Measurements from ENCODE around the gene TGDS.
"Not testable (repeated sequence)": the region's sequence is repeated elsewhere in the genome, so short reads cannot be mapped to it uniquely, and the experiment has no call there.

The TGDS gene

GRCh38 chr13:94595950-94596574 lies at the start of gene TGDS:
Gene TGDS, minus strand, starts transcription at chr13:94596152. Its CDS starts 16 bp downstream, at chr13:94596136.
- DNase-seq (ENCODE audit: low spot score) = peak; percentile 83

GRCh38 chr13:94641409-94641941 lies 45.5 kb upstream of the TGDS start:
- no peak for DNase-seq (ENCODE audit: low spot score)

GRCh38 chr13:94640721-94641120 lies 44.8 kb upstream of the TGDS start:
- no peak for DNase-seq (ENCODE audit: low spot score)

- DNase-seq (ENCODE audit: low spot score) = not testable (repeated sequence)
These were observed 41.7 kb upstream of the TGDS start for GRCh38 chr13:94637677-94638076.

- no peak for DNase-seq (ENCODE audit: low spot score)
These were observed 41.1 kb upstream of the TGDS start for GRCh38 chr13:94636942-94637578.

GRCh38 chr13:94636096-94636495 lies 40.1 kb upstream of the TGDS start:
- DNase-seq (ENCODE audit: low spot score) = not testable (repeated sequence)

GRCh38 chr13:94632226-94632980 lies 36.5 kb upstream of the TGDS start:
- DNase-seq (ENCODE audit: low spot score) = no peak

GRCh38 chr13:94630858-94631257 lies 34.9 kb upstream of the TGDS start:
- DNase-seq (ENCODE audit: low spot score) = no peak

- DNase-seq (ENCODE audit: low spot score) = no peak
These were observed 27.4 kb upstream of the TGDS start for GRCh38 chr13:94623316-94623715.

- no peak for DNase-seq (ENCODE audit: low spot score)
These were observed 26.4 kb upstream of the TGDS start for GRCh38 chr13:94622344-94622743.

GRCh38 chr13:94620286-94620896 lies 24.4 kb upstream of the TGDS start:
- peak; percentile 53 for DNase-seq (ENCODE audit: low spot score)

- peak; percentile 61 for DNase-seq (ENCODE audit: low spot score)
These were observed 21.5 kb upstream of the TGDS start for GRCh38 chr13:94617389-94618000.

GRCh38 chr13:94613051-94613450 lies 17.1 kb upstream of the TGDS start:
- no peak for DNase-seq (ENCODE audit: low spot score)

- no peak for DNase-seq (ENCODE audit: low spot score)
These were observed 16.1 kb upstream of the TGDS start for GRCh38 chr13:94612050-94612449.

- DNase-seq (ENCODE audit: low spot score) = no peak
These were observed 14.5 kb upstream of the TGDS start for GRCh38 chr13:94610475-94610874.

GRCh38 chr13:94609196-94609595 lies 13.2 kb upstream of the TGDS start:
- no peak for DNase-seq (ENCODE audit: low spot score)

GRCh38 chr13:94608586-94608985 lies 12.6 kb upstream of the TGDS start:
- no peak for DNase-seq (ENCODE audit: low spot score)

- no peak for DNase-seq (ENCODE audit: low spot score)
These were observed 12.0 kb upstream of the TGDS start for GRCh38 chr13:94607939-94608338.

GRCh38 chr13:94607056-94607455 lies 11.1 kb upstream of the TGDS start:
- DNase-seq (ENCODE audit: low spot score) = no peak

GRCh38 chr13:94602467-94602866 lies 6.5 kb upstream of the TGDS start:
- no peak for DNase-seq (ENCODE audit: low spot score)

GRCh38 chr13:94601446-94602431 lies 5.8 kb upstream of the TGDS start, which contains the start of gene GPR180:
Gene GPR180, plus strand, starts transcription at chr13:94601857. Its CDS starts 71 bp downstream, at chr13:94601928.
- DNase-seq (ENCODE audit: low spot score) = peak; percentile 84
